Upper lobe of left lung (tissue), 6 donors: ENCODE measurements around the gene UBE2N. TPM values are rescaled to one million over a fixed set of nuclear protein-coding genes. Genes with fewer than 3 reads are reported as not detected.
A peak's percentile ranks its signal among the peaks of the same experiment; 100 is the strongest.

Experiments used
- ATAC-seq, 2 donors: fragments of 200-7000 bp; cut with Tn5 transposase; one replicate each; pipeline ENCODE4 v1.9.1; 2022; ENCODE audit warnings: mild to moderate bottlenecking in 2 of 2, moderate library complexity in 2 of 2; ENCODE audit not compliant: low FRiP score in 2 of 2
- DNase-seq, 2 donors: peaks; one replicate each; pipeline ENCODE4 v3.0.0-alpha.2; 2019 to 2020
- H3K27ac ChIP-seq, 4 donors: fragments of 200-600 bp; sonication (generic); one replicate each; pipeline ENCODE4 v1.5.1; 2016 to 2019
- H3K27me3 ChIP-seq, 4 donors: fragments of 200-600 bp; sonication (generic); one replicate each; pipeline ENCODE4 v1.5.1; 2017 to 2019
- H3K36me3 ChIP-seq, 4 donors: fragments of 200-600 bp; sonication (generic); one replicate each; pipeline ENCODE4 v1.5.1; 2016 to 2019
- H3K4me1 ChIP-seq, 4 donors: fragments of 200-600 bp; sonication (generic); one replicate each; pipeline ENCODE4 v1.5.1; 2018 to 2019
- H3K4me3 ChIP-seq, 4 donors: fragments of 200-600 bp; sonication (generic); one replicate each; pipeline ENCODE4 v1.5.1; 2017 to 2019; ENCODE audit warnings: mild to moderate bottlenecking in 2 of 4, moderate library complexity in 1 of 4
- H3K9me3 ChIP-seq, 4 donors: fragments of 200-600 bp; sonication (generic); one replicate each; pipeline ENCODE4 v1.5.1; 2018 to 2019
- EP300 ChIP-seq, 4 donors: sonication (generic); formaldehyde crosslinking; IDR thresholded peaks; one replicate each; pipeline ENCODE4 v1.5.1; 2017; ENCODE audit warnings: antibody characterized with exemption in 4 of 4, control low read depth in 2 of 4
- POLR2A ChIP-seq, 4 donors: fragments of 450-650 bp; IDR thresholded peaks; one replicate each; pipeline ENCODE4 v1.5.1; 2016 to 2017; ENCODE audit warnings: antibody characterized with exemption in 4 of 4, mild to moderate bottlenecking in 2 of 4
- POLR2AphosphoS5 ChIP-seq, 2 donors: sonication (generic); formaldehyde crosslinking; IDR thresholded peaks; one replicate each; pipeline ENCODE4 v1.5.1; 2017; ENCODE audit warnings: antibody characterized with exemption in 2 of 2
- WGBS, 2 donors: methylation state at CpG; one replicate each; pipeline ENCODE4 v1.1.5; 2017 to 2018; 5-methylcytosine and 5-hydroxymethylcytosine counted together
- total RNA-seq, 6 donors: library from RNA; depleted of rRNA in 4 of 6; stranded (reverse); fragments of >200 nt in 4 of 6; gene quantifications; one replicate each; pipeline versions ENCODE4 v1.1.0 to v1.2.1, GENCODE V29; 2016 to 2021
- TF ChIP-seq, protein P1 (sequence below), 6 experiments: fragments of 450-650 bp in 4 of 6; fragments of 200-600 bp in 2 of 6; sonication (generic) in 2 of 6; IDR thresholded peaks; one replicate each; pipeline ENCODE4 v1.5.1; 2016 to 2019; ENCODE audit warnings: antibody characterized with exemption in 6 of 6
- donor health status: DM: no; HTN: no; CAD: no; lungs with moderate emphysema.
- donor health status: DM: no; HTN: yes; CAD: no; lungs with severe emphysema.

Gene UBE2N
- total RNA-seq, 6 donors from 2014 or later, result 10.0 to 78.1 (median 46.3) TPM

DNA sequence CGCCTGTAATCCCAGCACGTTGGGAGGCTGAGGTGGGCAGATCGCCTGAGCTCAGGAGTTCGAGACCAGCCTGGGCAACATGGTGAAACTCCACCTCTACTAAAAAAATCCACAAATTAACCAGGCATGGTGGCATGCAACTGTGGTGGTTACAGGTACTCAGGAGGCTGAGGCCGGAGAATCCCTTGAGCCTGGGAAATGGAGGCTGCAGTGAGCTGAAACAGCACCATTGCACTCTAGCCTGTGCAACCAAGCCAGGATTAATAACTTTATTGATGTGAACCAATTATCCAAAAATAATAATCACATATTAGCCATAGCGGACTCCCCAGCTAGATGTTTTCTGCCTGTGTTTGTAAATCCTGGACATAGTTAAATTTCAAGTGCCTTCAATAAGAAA lies 65.8 kb downstream of the UBE2N start:
- 94 to 95% methylated on average over 6 of the region's 6 CpGs for WGBS, 2 donors
- no peak for ATAC-seq
- DNase-seq, result no peak
- peak overlapping the region in 3 of 4 donors; percentile 94 to 98 (median 98) for H3K27ac ChIP-seq
- no peaks in the 10 kb centered on the region for H3K27me3 ChIP-seq
- H3K4me1 ChIP-seq, result peaks cover 20 to 30% (median 26%) of the 10 kb centered on the region in 4 donors
- no peak overlapping the region for H3K4me3 ChIP-seq
- H3K36me3 ChIP-seq, result no peaks in the 10 kb centered on the region
- TF ChIP-seq, protein P1, sequence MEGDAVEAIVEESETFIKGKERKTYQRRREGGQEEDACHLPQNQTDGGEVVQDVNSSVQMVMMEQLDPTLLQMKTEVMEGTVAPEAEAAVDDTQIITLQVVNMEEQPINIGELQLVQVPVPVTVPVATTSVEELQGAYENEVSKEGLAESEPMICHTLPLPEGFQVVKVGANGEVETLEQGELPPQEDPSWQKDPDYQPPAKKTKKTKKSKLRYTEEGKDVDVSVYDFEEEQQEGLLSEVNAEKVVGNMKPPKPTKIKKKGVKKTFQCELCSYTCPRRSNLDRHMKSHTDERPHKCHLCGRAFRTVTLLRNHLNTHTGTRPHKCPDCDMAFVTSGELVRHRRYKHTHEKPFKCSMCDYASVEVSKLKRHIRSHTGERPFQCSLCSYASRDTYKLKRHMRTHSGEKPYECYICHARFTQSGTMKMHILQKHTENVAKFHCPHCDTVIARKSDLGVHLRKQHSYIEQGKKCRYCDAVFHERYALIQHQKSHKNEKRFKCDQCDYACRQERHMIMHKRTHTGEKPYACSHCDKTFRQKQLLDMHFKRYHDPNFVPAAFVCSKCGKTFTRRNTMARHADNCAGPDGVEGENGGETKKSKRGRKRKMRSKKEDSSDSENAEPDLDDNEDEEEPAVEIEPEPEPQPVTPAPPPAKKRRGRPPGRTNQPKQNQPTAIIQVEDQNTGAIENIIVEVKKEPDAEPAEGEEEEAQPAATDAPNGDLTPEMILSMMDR (IDR thresholded peaks at IDR 0.05), result no peak
- no peak for TF ChIP-seq POLR2A (IDR thresholded peaks at IDR 0.05)
- TF ChIP-seq EP300 (IDR thresholded peaks at IDR 0.05), result no peak
- no peak for TF ChIP-seq POLR2AphosphoS5 (IDR thresholded peaks at IDR 0.05)
- no peaks in the 10 kb centered on the region for H3K9me3 ChIP-seq

DNA sequence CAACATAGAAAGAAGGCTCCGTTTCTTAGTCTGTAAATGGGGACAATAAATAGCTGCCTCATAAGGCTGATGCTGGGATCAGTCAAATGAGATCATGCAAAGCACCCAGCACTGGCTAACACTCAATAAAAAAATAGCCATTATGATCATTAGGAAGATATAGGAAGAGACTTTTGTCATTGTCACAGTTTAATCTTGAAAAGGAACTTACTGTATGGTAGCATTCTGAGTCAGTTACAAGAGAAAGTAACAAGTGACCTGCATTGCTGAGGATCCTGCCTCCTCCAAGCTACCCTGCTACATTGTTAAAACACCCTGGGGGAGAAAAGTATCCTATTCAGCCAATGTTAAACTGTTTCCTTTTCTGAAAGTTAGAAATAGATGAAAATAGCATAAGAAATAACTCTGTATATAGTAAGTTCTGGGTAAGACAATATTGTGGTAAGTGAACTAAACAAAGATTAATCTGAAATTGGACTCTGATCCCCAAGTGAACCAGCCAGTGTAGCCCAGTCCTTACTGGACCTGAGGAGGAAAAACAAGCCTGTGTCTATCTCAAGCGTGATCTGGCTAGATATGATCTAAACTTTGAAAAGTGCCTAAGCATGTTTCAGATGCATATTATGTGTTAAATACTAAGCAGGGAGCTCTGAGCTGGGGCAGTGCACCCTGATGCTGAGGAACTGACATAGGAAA lies 67.6 kb downstream of the UBE2N start:
- no peak overlapping the region for H3K27ac ChIP-seq
- ATAC-seq (no peak), DNase-seq (no peak)
- 87 to 92% methylated on average over 2 of the region's 2 CpGs for WGBS, 2 donors
- TF ChIP-seq, protein P1 (IDR thresholded peaks at IDR 0.05), result no peak
- TF ChIP-seq POLR2A (IDR thresholded peaks at IDR 0.05) (no peak), EP300 (IDR thresholded peaks at IDR 0.05) (no peak), POLR2AphosphoS5 (IDR thresholded peaks at IDR 0.05) (no peak)
- peaks cover 8 to 17% (median 11%) of the 10 kb centered on the region in 4 donors for H3K4me1 ChIP-seq
- H3K4me3 ChIP-seq, result no peak overlapping the region
- H3K36me3 ChIP-seq, result no peaks in the 10 kb centered on the region
- no peaks in the 10 kb centered on the region for H3K27me3 ChIP-seq
- no peaks in the 10 kb centered on the region for H3K9me3 ChIP-seq

DNA sequence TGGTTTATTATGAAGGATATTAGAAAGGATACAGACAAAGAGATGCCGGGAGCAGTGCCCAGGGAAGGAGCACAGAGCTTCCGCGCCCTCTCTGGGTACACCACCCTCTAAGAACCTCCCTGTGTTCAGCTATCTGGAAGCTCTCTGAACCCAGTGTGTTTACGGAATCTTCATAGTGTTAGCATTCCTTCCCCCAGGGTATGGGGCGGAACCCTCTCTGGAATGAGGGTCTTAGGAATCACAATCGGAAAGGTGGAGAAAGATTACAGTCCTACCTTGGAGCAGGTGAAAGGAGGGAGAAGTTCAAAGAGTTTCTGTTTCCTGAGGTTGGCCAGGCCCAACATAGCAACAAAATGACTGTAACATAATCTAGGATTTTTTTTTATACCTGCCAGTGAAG lies 70.8 kb downstream of the UBE2N start:
- WGBS, 2 donors, result 93 to 96% methylated on average over 6 of the region's 6 CpGs
- no peak for ATAC-seq

DNA sequence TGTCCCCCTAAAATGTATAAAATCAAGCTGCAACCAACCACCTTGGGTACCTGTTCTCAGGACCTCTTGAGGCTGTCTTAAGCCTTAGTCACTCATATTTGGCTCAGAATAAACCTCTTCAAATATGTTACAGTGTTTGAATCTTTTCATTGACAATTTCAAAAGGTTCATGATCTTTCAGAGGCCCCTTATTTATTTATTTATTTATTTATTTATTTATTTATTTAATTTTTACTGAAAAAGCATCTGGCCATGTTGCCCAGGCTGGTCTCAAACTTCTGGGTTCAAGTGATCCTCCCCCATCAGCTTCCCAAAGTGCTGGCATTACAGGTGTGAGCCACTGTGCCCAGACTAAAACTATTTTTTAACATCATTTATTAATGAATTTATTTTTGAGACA lies 72.2 kb downstream of the UBE2N start:
- DNase-seq (no peak), ATAC-seq (no peak)
- H3K4me3 ChIP-seq, result no peak overlapping the region
- H3K27ac ChIP-seq, result no peak overlapping the region
- TF ChIP-seq POLR2A (IDR thresholded peaks at IDR 0.05) (no peak), POLR2AphosphoS5 (IDR thresholded peaks at IDR 0.05) (no peak), EP300 (IDR thresholded peaks at IDR 0.05) (no peak)
- TF ChIP-seq, protein P1 (IDR thresholded peaks at IDR 0.05), result no peak
- H3K27me3 ChIP-seq, result no peaks in the 10 kb centered on the region
- no peaks in the 10 kb centered on the region for H3K9me3 ChIP-seq
- no peaks in the 10 kb centered on the region for H3K36me3 ChIP-seq
- H3K4me1 ChIP-seq, result peaks cover 0 to 4% (median 0%) of the 10 kb centered on the region in 4 donors

More for the DNA sequence above, 70.8 kb downstream of the UBE2N start:
- TF ChIP-seq, protein P1 (IDR thresholded peaks at IDR 0.05), result no peak
- TF ChIP-seq POLR2AphosphoS5 (IDR thresholded peaks at IDR 0.05), result no peak
- TF ChIP-seq POLR2A (IDR thresholded peaks at IDR 0.05), result no peak
- no peak for TF ChIP-seq EP300 (IDR thresholded peaks at IDR 0.05)
- H3K9me3 ChIP-seq, result no peaks in the 10 kb centered on the region
- H3K27me3 ChIP-seq, result no peaks in the 10 kb centered on the region
- H3K4me1 ChIP-seq, result peaks cover 0 to 13% (median 2%) of the 10 kb centered on the region in 4 donors
- H3K36me3 ChIP-seq, result no peaks in the 10 kb centered on the region
- H3K27ac ChIP-seq, result no peak overlapping the region
- no peak overlapping the region for H3K4me3 ChIP-seq
- DNase-seq, result no peak

DNA sequence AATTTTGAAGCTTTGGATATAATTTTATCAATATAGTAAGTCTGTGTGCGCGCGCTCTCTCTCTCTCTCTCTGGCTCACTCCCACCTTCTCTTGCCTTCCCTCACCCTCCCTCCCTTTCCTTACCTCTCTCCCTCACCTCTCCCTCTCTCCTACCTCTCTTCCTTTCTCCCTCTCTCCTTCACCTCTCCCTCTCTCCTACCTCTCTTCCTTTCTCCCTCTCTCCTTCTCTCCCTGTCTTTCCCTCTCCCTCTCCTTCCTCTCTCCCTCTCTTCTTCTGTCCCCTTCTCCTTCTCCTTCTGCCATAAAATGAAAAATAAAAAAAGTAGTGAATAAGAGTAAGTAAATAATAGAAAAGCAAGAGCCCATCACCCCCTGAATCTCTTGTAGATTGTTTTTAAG lies 73.0 kb downstream of the UBE2N start:
- no peak for TF ChIP-seq POLR2A (IDR thresholded peaks at IDR 0.05)
- TF ChIP-seq, protein P1 (IDR thresholded peaks at IDR 0.05), result no peak
- TF ChIP-seq POLR2AphosphoS5 (IDR thresholded peaks at IDR 0.05), result no peak
- TF ChIP-seq EP300 (IDR thresholded peaks at IDR 0.05), result no peak
- H3K4me1 ChIP-seq, result peaks cover 0 to 2% (median 0%) of the 10 kb centered on the region in 4 donors
- no peaks in the 10 kb centered on the region for H3K9me3 ChIP-seq
- H3K4me3 ChIP-seq, result no peak overlapping the region
- H3K36me3 ChIP-seq, result no peaks in the 10 kb centered on the region
- no peak overlapping the region for H3K27ac ChIP-seq
- no peaks in the 10 kb centered on the region for H3K27me3 ChIP-seq
- DNase-seq (no peak), ATAC-seq (no peak)
- WGBS, 2 donors, result 98 to 99% methylated on average over 3 of the region's 3 CpGs
